K562 (cell line): ENCODE data around the gene BMI1. TPM values are rescaled to one million over a fixed set of nuclear protein-coding genes. Genes with fewer than 3 reads are reported as not detected.

Experiments used
- CBX3 ChIP-seq, 2 experiments: IDR thresholded peaks; 1 replicate in 1 of 2; 2 replicates in 1 of 2; pipeline ENCODE4 v1.6.1; 2012; ENCODE audit warnings: inconsistent platforms in 2 of 2, low read length in 2 of 2, borderline replicate concordance in 1 of 2, control low read depth in 1 of 2
- EWSR1 ChIP-seq: fragments of 450-650 bp; IDR thresholded peaks from 2 replicates; pipeline ENCODE4 v1.6.1; 2018; ENCODE audit warnings: borderline replicate concordance, mild to moderate bottlenecking, low read depth, moderate library complexity; ENCODE audit not compliant: partially characterized antibody
- FOXK2 ChIP-seq, 2 experiments: fragments of 450-650 bp; IDR thresholded peaks in 1 of 2; conservative IDR thresholded peaks in 1 of 2; 2 replicates each; pipeline ENCODE4 v1.6.1; 2016; ENCODE audit warnings: low read depth in 2 of 2, mild to moderate bottlenecking in 1 of 2
- GATA2 ChIP-seq: sonication (generic); formaldehyde crosslinking; IDR thresholded peaks from 2 replicates; pipeline ENCODE4 v1.4.0; 2020; ENCODE audit warnings: mild to moderate bottlenecking, missing genetic modification reagents
- GTF2E2 ChIP-seq: fragments of 200-800 bp; sonication (Bioruptor generic); IDR thresholded peaks from 2 replicates; pipeline ENCODE4 v1.6.1; 2016; ENCODE audit warnings: missing genetic modification characterization, missing compliant biosample characterization
- JUND ChIP-seq, 2 experiments: IDR thresholded peaks; 2 replicates in 1 of 2; 3 replicates in 1 of 2; pipeline ENCODE4 v1.6.1; 2011; ENCODE audit warnings: borderline replicate concordance in 2 of 2, low read depth in 2 of 2, low read length in 2 of 2, improper control_type of control experiment in 1 of 2, missing biosample characterization in 1 of 2, missing genetic modification characterization in 1 of 2, missing genetic modification reagents in 1 of 2
- LCOR ChIP-seq: sonication (generic); formaldehyde crosslinking; IDR thresholded peaks from 2 replicates; pipeline ENCODE4 v1.8.0; 2022; ENCODE audit warnings: mild to moderate bottlenecking, missing genetic modification reagents
- MED1 ChIP-seq: sonication (generic); formaldehyde crosslinking; IDR thresholded peaks from 2 replicates; pipeline ENCODE4 v1.8.1; 2023; ENCODE audit warnings: missing genetic modification reagents, borderline replicate concordance
- MLLT1 ChIP-seq, 2 experiments: fragments of 450-650 bp; IDR thresholded peaks; 2 replicates each; pipeline ENCODE4 v1.6.1; 2016
- MTF1 ChIP-seq: fragments of 250-450 bp; sonication (Bioruptor Pico); IDR thresholded peaks from 2 replicates; pipeline ENCODE4 v1.9.0; 2021; ENCODE audit warnings: moderate library complexity, mild to moderate bottlenecking, inconsistent platforms, borderline replicate concordance
- NR1H2 ChIP-seq: sonication (generic); formaldehyde crosslinking; IDR thresholded peaks from 2 replicates; pipeline ENCODE4 v1.4.0; 2020; ENCODE audit warnings: mild to moderate bottlenecking, missing genetic modification reagents
- NR4A1 ChIP-seq, 2 experiments: fragments of 250-450 bp in 1 of 2; fragments of 450-650 bp in 1 of 2; sonication (Bioruptor Pico) in 1 of 2; IDR thresholded peaks; 2 replicates each; pipeline versions ENCODE4 v1.4.0 to v1.6.1; 2016 to 2020; ENCODE audit warnings: mild to moderate bottlenecking in 2 of 2, missing compliant biosample characterization in 1 of 2, missing genetic modification characterization in 1 of 2, moderate library complexity in 1 of 2
- POLR3G ChIP-seq: IDR thresholded peaks from 2 replicates; pipeline ENCODE4 v1.6.1; 2011; ENCODE audit not compliant: insufficient read length, insufficient replicate concordance; ENCODE audit errors: extremely low read depth
- SMARCA5 ChIP-seq: fragments of 450-650 bp; IDR thresholded peaks from 2 replicates; pipeline ENCODE4 v1.6.1; 2016
- SRSF3 ChIP-seq: fragments of 200-400 bp; formaldehyde crosslinking; IDR thresholded peaks from 2 replicates; pipeline ENCODE4 v1.6.1; 2016; ENCODE audit warnings: mild to moderate bottlenecking, low read length, moderate library complexity; ENCODE audit not compliant: insufficient read depth
- TAL1 ChIP-seq: fragments of 450-650 bp; IDR thresholded peaks from 2 replicates; pipeline ENCODE4 v1.6.1; 2016; ENCODE audit warnings: mild to moderate bottlenecking
- TSHZ1 ChIP-seq: fragments of 250-450 bp; sonication (Bioruptor Pico); IDR thresholded peaks from 2 replicates; pipeline ENCODE4 v1.4.0; 2020; ENCODE audit warnings: mild to moderate bottlenecking, moderate library complexity
- ZNF311 ChIP-seq: fragments of 250-450 bp; sonication (Bioruptor Pico); IDR thresholded peaks from 2 replicates; pipeline ENCODE4 v1.4.0; 2020; ENCODE audit warnings: mild to moderate bottlenecking, moderate library complexity
- ZNF57 ChIP-seq: fragments of 450-650 bp; formaldehyde crosslinking; IDR thresholded peaks from 2 replicates; pipeline ENCODE4 v1.4.0; 2020; ENCODE audit warnings: mild to moderate bottlenecking, moderate library complexity
- ZNF589 ChIP-seq: fragments of 200-800 bp; sonication (Bioruptor generic); IDR thresholded peaks from 2 replicates; pipeline ENCODE4 v1.6.1; 2016; ENCODE audit warnings: low read depth, missing genetic modification characterization, missing compliant biosample characterization
- polyA plus RNA-seq, 8 experiments: library from polyadenylated mRNA; depleted of rRNA in 4 of 8; stranded (reverse) in 5 of 8; unstranded in 3 of 8; fragments of >200 nt; fragmentation: Nextera tagmentation in 2 of 8; fragmentation: Illumina TruSeq in 1 of 8; extraction: Ambion mirVana in 2 of 8; extraction: Trizol in 1 of 8; gene quantifications; 2 replicates each; pipeline versions ENCODE4 v1.2.1 to v1.2.3, GENCODE V29; 2011 to 2014; ENCODE audit warnings: inconsistent platforms in 1 of 8, missing spikeins in 1 of 8
- total RNA-seq, 7 experiments: library from RNA; depleted of rRNA in 6 of 7; stranded (reverse); fragments of >200 nt in 6 of 7; fragmentation: Illumina TruSeq in 2 of 7; extraction: Trizol in 2 of 7; gene quantifications; 2 replicates each; pipeline versions ENCODE4 v1.2.1 to v1.2.3, GENCODE V29; 2011 to 2021; ENCODE audit warnings: low replicate concordance in 1 of 7

The BMI1 gene
- total and polyA plus RNA-seq, 9 of the 15 experiments (the other 6 are each of a cell fraction or from before 2014, with no cell fraction given), result 21.4 to 103 (median 70.8) TPM

- no peak for TF ChIP-seq SRSF3
- TF ChIP-seq JUND (IDR thresholded peaks at IDR 0.05; ENCODE audit: borderline replicate concordance, low read depth, low read length), result peak; percentile 64; the same call in 1 of the 2 replicates
- peak; percentile 75; the same call in 1 of the 3 replicates for TF ChIP-seq JUND (tag; IDR thresholded peaks at IDR 0.05; ENCODE audit: borderline replicate concordance, low read depth, low read length)
- TF ChIP-seq MTF1 (CRISPR knock-in tag), result no peak
- TF ChIP-seq LCOR (CRISPR knock-in tag), result no peak
- no peak; the same call in 1 of the 2 replicates for TF ChIP-seq GTF2E2
- TF ChIP-seq CBX3 (IDR thresholded peaks at IDR 0.05; ENCODE audit: borderline replicate concordance in 1 of 2, low read length in 2 of 2), result 0 out of 3 replicates have a peak, but pooled peaks of 1 of the 2 experiments have one; percentile 12
- no peak for TF ChIP-seq FOXK2 (conservative IDR thresholded peaks at IDR 0.05 in 1 of 2, IDR thresholded peaks at IDR 0.05 in 1 of 2; ENCODE audit: low read depth in 2 of 2)
- no peak for TF ChIP-seq POLR3G
- no peak for TF ChIP-seq ZNF589
- TF ChIP-seq MLLT1 (IDR thresholded peaks at IDR 0.05), result no peak; a peak in 1 of 4 replicates
- no peak for TF ChIP-seq SMARCA5
- 0 out of 2 replicates have a peak, but pooled peaks have one; percentile 19 for TF ChIP-seq NR1H2
- TF ChIP-seq MED1, result no peak
- no peak for TF ChIP-seq TSHZ1 (CRISPR knock-in tag)
- TF ChIP-seq TAL1, result no peak
- no peak for TF ChIP-seq ZNF311 (CRISPR knock-in tag)
- no peak for TF ChIP-seq EWSR1
- TF ChIP-seq GATA2 (CRISPR knock-in tag), result no peak
- no peak for TF ChIP-seq NR4A1 (CRISPR knock-in tag; IDR thresholded peaks at IDR 0.05)
- TF ChIP-seq NR4A1 (tag; IDR thresholded peaks at IDR 0.05), result 0 out of 2 replicates have a peak, but pooled peaks have one; percentile 37
- no peak for TF ChIP-seq ZNF57 (CRISPR knock-in tag)
Measured at GRCh38 chr10:22340329-22341189, 19.7 kb downstream of the BMI1 start (continued).
